ENCODE data around the gene RNF126. TPM values are rescaled to one million over a fixed set of nuclear protein-coding genes. Genes with fewer than 3 reads are reported as not detected.
"Not testable (repeated sequence)": the region's sequence is repeated elsewhere in the genome, so short reads cannot be mapped to it uniquely, and the experiment has no call there.

RNF126 gene
- total RNA-seq (2014; rRNA removed; shearing (Covaris generic)): 123 TPM in 2 replicates

GRCh38 chr19:662962-663681 lies at the start of gene RNF126:
RNF126 (minus strand) TSS chr19:663214; CDS start chr19:663121, 93 bp downstream.
- peak; percentile 81 for DNase-seq (ENCODE audit: low spot score)

GRCh38 chr19:711254-711653 lies 48.2 kb upstream of the RNF126 start:
- DNase-seq (ENCODE audit: low spot score): no peak

GRCh38 chr19:710767-711166 lies 47.8 kb upstream of the RNF126 start:
- no peak for DNase-seq (ENCODE audit: low spot score)

- DNase-seq (ENCODE audit: low spot score): no peak
These were observed 47.1 kb upstream of the RNF126 start for GRCh38 chr19:709965-710571.

- DNase-seq (ENCODE audit: low spot score): no peak
These were observed 46.4 kb upstream of the RNF126 start for GRCh38 chr19:709196-709964.

- no peak for DNase-seq (ENCODE audit: low spot score)
These were observed 45.4 kb upstream of the RNF126 start, which contains the start of gene PALM for GRCh38 chr19:708154-709143. PALM (plus strand) TSS chr19:708935; CDS start chr19:709147, 212 bp downstream.

- no peak for DNase-seq (ENCODE audit: low spot score)
These were observed 41.4 kb upstream of the RNF126 start for GRCh38 chr19:704447-704741.

DNA sequence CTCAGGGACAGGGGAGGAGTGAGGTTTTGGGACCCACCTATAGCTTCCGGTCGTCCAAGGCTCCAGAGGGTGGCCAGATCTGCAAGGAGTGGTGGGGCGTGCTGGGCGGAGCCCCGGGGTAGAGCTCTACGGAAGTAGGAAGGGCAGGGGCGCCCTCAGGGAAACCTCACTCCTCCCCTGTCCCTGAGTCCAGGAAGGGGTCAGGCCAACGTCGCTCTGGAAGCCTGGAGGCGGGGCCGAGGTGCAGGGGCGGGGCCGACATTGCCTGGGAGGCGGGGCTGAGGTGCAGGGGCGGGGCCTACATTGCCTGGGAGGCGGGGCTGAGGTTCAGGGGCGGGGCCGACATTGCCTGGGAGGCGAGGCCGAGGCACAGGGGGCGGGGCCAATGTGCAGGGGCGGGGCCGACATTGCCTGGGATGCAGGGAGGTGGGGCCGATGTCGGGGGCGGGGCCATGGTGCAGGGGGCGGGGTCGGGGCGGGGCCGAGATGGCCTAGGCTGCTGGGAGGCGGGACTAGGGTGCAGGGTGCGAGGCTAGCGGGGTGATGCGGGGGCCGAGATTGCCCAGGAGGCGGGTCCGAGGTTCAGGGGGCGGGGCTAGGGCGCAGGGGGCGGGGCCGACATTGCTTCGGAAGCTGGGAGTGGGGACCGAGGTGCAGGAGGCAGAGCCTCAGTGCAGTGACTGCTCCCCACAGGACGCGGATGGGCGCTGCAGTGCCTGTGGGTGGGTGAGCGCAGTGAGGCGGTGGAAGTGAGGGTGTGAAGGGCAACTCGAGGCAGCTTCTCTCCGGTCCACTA lies 40.8 kb upstream of the RNF126 start:
- peak; percentile 42 for DNase-seq (ENCODE audit: low spot score)

DNA sequence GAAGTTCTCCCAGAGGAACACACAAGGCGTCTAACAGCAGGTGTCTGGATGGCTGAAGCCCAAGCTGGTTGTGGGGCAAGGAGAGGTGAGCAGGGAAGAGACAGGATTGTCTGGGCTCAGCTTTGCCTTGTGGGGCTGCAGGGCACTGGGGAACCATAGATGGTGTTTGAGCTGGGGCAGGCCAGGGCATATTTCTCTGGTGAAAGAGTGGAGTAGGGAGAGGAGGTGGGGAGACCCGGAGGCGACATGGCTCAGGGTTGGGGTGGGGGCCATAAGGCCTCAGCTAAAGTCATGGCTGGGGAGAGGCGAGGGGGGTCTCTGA lies 40.3 kb upstream of the RNF126 start:
- DNase-seq (ENCODE audit: low spot score): no peak

DNA sequence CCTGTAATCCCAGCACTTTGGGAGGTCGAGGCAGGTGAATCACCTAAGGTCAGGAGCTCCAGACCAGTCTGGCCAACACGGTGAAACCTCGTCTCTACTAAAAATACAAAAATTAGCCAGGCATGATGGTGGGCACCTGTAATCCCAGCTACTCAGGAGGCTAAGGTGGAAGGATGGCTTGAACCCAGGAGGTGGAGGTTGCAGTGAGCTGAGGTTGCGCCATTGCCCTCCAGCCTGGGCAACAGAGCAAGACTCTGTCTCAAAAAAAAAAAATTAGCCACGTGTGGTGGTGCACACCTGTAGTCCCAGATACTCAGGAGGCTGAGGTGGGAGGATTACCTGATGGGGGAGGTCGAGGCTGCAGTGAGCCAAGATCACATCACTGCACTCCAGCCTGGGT lies 39.8 kb upstream of the RNF126 start:
- not testable (repeated sequence) for DNase-seq (ENCODE audit: low spot score)

DNA sequence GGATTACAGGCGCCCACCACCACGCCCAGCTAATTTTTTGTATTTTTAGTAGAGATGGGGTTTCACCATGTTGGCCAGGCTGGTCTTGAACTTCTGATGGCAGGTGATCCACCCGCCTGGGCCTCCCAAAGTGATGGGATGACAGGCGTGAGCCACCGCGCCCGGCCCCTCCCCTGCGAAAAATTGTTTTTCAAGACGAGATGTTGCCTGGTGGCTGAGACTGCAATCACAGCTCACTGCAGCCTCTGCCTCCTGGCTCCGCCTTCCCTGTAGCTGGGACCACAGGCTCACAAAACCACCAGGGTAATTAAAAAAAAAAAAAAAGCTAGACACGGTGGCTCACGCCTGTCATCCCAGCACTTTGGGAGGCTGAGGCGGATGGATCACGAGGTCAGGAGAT lies 36.9 kb upstream of the RNF126 start:
- not testable (repeated sequence) for DNase-seq (ENCODE audit: low spot score)

GRCh38 chr19:698529-698928 lies 35.5 kb upstream of the RNF126 start:
- not testable (repeated sequence) for DNase-seq (ENCODE audit: low spot score)

- no peak for DNase-seq (ENCODE audit: low spot score)
These were observed 32.4 kb upstream of the RNF126 start, which contains the start of gene PRSS57 for GRCh38 chr19:695352-695949. PRSS57 (minus strand) TSS chr19:695452; CDS start chr19:695430, 22 bp downstream.

- no peak for DNase-seq (ENCODE audit: low spot score)
These were observed 31.7 kb upstream of the RNF126 start for GRCh38 chr19:694481-695351.

DNA sequence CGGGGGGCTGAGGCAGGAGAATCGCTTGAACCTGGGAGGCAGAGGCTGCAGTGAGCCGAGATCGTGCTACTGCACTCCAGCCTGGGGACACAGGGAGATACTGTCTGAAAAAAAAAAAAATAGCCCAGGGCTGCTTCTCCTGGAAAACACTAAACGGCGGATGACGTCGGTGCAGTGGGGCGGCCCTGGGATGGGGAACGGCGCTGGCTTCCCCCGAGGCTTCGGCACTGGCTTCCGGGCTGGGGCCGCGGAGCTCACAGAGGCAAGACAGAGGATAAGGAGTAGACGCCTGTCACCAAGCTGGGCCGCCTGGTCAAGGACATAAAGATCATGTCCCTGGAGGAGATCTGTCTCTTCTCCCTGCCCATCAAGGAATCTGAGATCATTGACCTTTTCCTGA lies 27.2 kb upstream of the RNF126 start:
- DNase-seq (ENCODE audit: low spot score): no peak

DNA sequence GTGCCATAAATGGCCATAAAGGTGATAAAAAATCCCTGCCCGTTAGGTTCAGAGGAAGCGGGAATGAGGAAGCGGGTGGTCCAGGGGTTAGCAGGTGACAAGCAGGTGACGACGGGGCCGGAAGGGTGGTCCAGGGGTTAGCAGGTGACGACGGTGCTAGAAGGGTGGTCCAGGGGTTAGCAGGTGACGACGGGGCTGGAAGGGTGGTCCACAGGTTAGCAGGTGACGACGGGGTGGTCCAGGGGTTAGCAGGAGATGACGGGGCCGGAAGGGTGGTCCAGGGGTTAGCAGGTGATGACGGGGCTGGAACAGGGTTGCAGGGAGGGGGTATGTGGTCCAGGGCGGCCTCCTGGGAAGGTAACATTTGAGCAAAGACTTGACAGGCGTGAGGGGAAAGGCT lies 26.0 kb upstream of the RNF126 start:
- DNase-seq (ENCODE audit: low spot score): no peak

DNA sequence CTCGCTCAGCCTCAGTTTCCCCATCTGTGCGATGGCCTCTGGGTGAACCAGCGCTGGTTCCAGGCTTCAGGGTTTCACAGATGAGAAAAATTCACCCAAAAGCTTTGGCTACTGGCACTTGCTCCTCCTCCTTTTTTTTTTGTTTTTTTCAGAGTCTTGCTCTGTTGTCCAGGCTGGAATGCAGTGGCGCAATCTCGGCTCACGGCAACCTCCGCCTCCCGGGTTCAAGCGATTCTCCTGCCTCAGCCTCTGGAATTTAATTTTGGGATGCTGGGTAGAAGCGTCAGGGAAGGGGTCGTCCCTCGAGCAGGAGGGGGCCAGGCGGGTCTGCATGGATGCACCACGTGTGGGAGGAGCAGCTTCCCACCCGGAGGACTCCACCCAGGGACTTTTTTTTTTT lies 25.2 kb upstream of the RNF126 start:
- DNase-seq (ENCODE audit: low spot score): no peak

DNA sequence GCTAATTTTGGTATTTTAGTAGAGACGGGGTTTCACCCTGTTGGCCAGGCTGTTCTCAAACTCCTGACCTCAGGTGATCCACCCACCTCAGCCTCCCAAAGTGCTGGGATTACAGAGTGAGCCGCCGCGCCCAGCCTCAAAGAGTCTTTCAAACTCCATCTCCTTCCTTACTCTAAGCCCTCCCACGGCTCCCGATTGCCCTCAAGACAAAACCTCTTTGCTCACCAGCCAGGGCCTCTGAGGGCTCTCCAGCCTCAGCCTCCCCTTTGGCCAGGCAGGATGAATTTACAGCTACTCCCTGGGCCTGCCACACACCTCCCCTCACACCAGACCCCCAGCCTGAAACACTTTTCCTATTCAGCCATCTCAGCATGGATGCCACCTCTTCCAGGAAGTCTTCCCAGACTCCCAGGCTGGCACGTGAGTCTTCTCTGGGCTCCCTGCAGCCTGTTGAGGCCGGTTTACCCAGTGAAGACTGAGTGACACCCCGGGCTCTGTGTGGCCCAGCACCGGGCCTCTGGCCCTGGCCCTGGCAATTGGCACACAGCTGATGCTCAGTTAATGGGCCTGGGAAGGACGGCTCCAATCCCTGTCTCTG lies 24.7 kb upstream of the RNF126 start:
- no peak for DNase-seq (ENCODE audit: low spot score)
